OCI-LY7 (cell line): ENCODE data around the gene WNT3A. TPM values are rescaled to one million over a fixed set of nuclear protein-coding genes. Genes with fewer than 3 reads are reported as not detected.
A peak's percentile ranks its signal among the peaks of the same experiment; 100 is the strongest.

Experiments used
- BruUV-seq: library from RNA; stranded (reverse); fragments of 400-500 nt; replicated peaks from 2 replicates; lab custom pipeline; 2021; lab: Mats Ljungman, UMichigan
- CTCF ChIA-PET: fragments of 300-600 bp; sonication (Branson Sonifier 250); formaldehyde crosslinking; loops from one replicate; lab custom pipeline; 2022; ENCODE audit warnings: antibody characterized with exemption; ENCODE audit not compliant: unreplicated experiment; lab: Charles Lee
- POLR2A ChIA-PET: fragments of 300-600 bp; sonication (Branson Sonifier 250); formaldehyde crosslinking; loops from one replicate; lab custom pipeline; 2022; ENCODE audit warnings: antibody characterized with exemption; lab: Charles Lee
- DNase-seq: peaks from one replicate; pipeline ENCODE4 v3.0.0-alpha.2; 2015; ENCODE audit warnings: low spot score
- H2AFZ ChIP-seq: fragments of 200-600 bp; sonication (generic), shearing (Covaris generic); 2 replicates; pipeline ENCODE4 v1.6.1; 2014; ENCODE audit warnings: mild to moderate bottlenecking, antibody characterized with exemption, low read length, moderate library complexity
- H3K27ac ChIP-seq: fragments of 200-600 bp; sonication (generic); 2 replicates; pipeline ENCODE4 v1.5.1; 2014; ENCODE audit warnings: mixed run types, low read depth, mild to moderate bottlenecking, moderate library complexity, low read length, inconsistent platforms; ENCODE audit not compliant: poor library complexity, severe bottlenecking
- H3K36me3 ChIP-seq: fragments of 200-600 bp; sonication (generic); 2 replicates; pipeline ENCODE4 v1.6.1; 2014; ENCODE audit warnings: mild to moderate bottlenecking, antibody characterized with exemption, low read length, moderate library complexity, mixed read lengths; ENCODE audit not compliant: insufficient read depth
- H3K4me1 ChIP-seq: fragments of 200-600 bp; sonication (generic); 2 replicates; pipeline ENCODE4 v1.5.1; 2014; ENCODE audit warnings: mild to moderate bottlenecking, low read length; ENCODE audit not compliant: insufficient read depth, poor library complexity, severe bottlenecking
- H3K4me2 ChIP-seq: fragments of 200-600 bp; sonication (generic); 2 replicates; pipeline ENCODE4 v1.6.1; 2014; ENCODE audit warnings: mild to moderate bottlenecking, low read length
- H3K4me3 ChIP-seq: fragments of 200-600 bp; sonication (generic); 2 replicates; pipeline ENCODE4 v1.5.1; 2014; ENCODE audit warnings: mild to moderate bottlenecking, low read depth, low read length; ENCODE audit not compliant: poor library complexity, severe bottlenecking
- H3K79me2 ChIP-seq: fragments of 200-600 bp; sonication (generic); 2 replicates; pipeline ENCODE4 v1.6.1; 2016; ENCODE audit warnings: low read depth, mild to moderate bottlenecking, low read length, moderate library complexity, mixed read lengths; ENCODE audit not compliant: insufficient read depth
- H3K9me2 ChIP-seq: fragments of 200-600 bp; sonication (generic); 2 replicates; pipeline ENCODE4 v1.6.1; 2016; ENCODE audit warnings: mild to moderate bottlenecking, low read length, mixed read lengths; ENCODE audit not compliant: insufficient read depth
- H3K9me3 ChIP-seq: fragments of 200-600 bp; sonication (generic); 2 replicates; pipeline ENCODE4 v1.6.1; 2014; ENCODE audit warnings: mild to moderate bottlenecking, mixed run types, low read length, mixed read lengths
- H4K20me1 ChIP-seq: fragments of 200-600 bp; sonication (generic); 2 replicates; pipeline ENCODE4 v1.6.1; 2014; ENCODE audit warnings: mild to moderate bottlenecking, antibody characterized with exemption, low read length, moderate library complexity, mixed read lengths; ENCODE audit not compliant: insufficient read depth
- EZH2phosphoT487 ChIP-seq: fragments of 200-600 bp; sonication (generic); IDR thresholded peaks from 2 replicates; pipeline ENCODE4 v1.6.1; 2018; ENCODE audit warnings: low read depth, borderline replicate concordance, mild to moderate bottlenecking, mixed run types, antibody characterized with exemption, low read length, moderate library complexity, mixed read lengths
- intact Hi-C: fragments of 100-400 bp; cut with micrococcal nuclease; formaldehyde crosslinking; loops from one replicate; pipeline ENCODE4 v1.10.0; 2022; ENCODE audit not compliant: unreplicated experiment
- total RNA-seq, 2 experiments: library from RNA; depleted of rRNA in 1 of 2; stranded (reverse); fragments of >200 nt in 1 of 2; shearing (Covaris generic) in 1 of 2; gene quantifications; 2 replicates each; pipeline ENCODE4 v1.2.3, GENCODE V29; 2014 to 2022
- TF ChIP-seq, protein P1 (sequence below): fragments of 200-600 bp; sonication (generic); conservative IDR thresholded peaks from 2 replicates; pipeline ENCODE4 v1.5.1; 2014; ENCODE audit warnings: mild to moderate bottlenecking, antibody characterized with exemption, low read length, moderate library complexity, mixed read lengths

Gene WNT3A
- total RNA-seq, 2 experiments from 2014 or later = not detected

- Histone ChIP-seq H3K9me2 (no peaks in the 10 kb centered on the region), H3K4me3 (no peak overlapping the region), H2AFZ (peak overlapping the region; percentile 34; the same call in 1 of the 2 replicates), H3K36me3 (no peaks in the 10 kb centered on the region), H3K79me2 (no peaks in the 10 kb centered on the region), H3K9me3 (no peaks in the 10 kb centered on the region), H3K4me2 (peak overlapping the region; percentile 38), H4K20me1 (no peaks in the 10 kb centered on the region), H3K4me1 (peaks cover 13% of the 10 kb centered on the region), H3K27ac (no peak overlapping the region)
- no TSS peak for BruUV-seq
- ChIA-PET CTCF (interaction anchor here (0.7 kb wide), 1 partner anchor 253 kb away, joined by 6 read pairs; no protein-coding TSS in a partner anchor), POLR2A (interaction anchor here (0.6 kb wide), 1 partner anchor 258 kb away, joined by 4 read pairs; no protein-coding TSS in a partner anchor)
- intact Hi-C loops = no loop called here
- DNase-seq = no peak
- TF ChIP-seq EZH2phosphoT487 = no peak
- TF ChIP-seq, protein P1, sequence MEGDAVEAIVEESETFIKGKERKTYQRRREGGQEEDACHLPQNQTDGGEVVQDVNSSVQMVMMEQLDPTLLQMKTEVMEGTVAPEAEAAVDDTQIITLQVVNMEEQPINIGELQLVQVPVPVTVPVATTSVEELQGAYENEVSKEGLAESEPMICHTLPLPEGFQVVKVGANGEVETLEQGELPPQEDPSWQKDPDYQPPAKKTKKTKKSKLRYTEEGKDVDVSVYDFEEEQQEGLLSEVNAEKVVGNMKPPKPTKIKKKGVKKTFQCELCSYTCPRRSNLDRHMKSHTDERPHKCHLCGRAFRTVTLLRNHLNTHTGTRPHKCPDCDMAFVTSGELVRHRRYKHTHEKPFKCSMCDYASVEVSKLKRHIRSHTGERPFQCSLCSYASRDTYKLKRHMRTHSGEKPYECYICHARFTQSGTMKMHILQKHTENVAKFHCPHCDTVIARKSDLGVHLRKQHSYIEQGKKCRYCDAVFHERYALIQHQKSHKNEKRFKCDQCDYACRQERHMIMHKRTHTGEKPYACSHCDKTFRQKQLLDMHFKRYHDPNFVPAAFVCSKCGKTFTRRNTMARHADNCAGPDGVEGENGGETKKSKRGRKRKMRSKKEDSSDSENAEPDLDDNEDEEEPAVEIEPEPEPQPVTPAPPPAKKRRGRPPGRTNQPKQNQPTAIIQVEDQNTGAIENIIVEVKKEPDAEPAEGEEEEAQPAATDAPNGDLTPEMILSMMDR = no peak
These were observed 1.8 kb upstream of the WNT3A start for GRCh38 chr1:228004856-228005462.

GRCh38 chr1:228005511-228006033, 1.2 kb upstream of the WNT3A start:
- ChIA-PET CTCF (no interaction called here), POLR2A (interaction anchor here (0.6 kb wide), 2 partner anchors 81 to 259 kb away, joined by 3 to 4 read pairs; no protein-coding TSS in a partner anchor)
- H3K4me1 ChIP-seq = peaks cover 19% of the 10 kb centered on the region
- no peaks in the 10 kb centered on the region for H3K9me2 ChIP-seq
- H3K36me3 ChIP-seq = no peaks in the 10 kb centered on the region
- H3K27ac ChIP-seq = no peak overlapping the region
- no peak overlapping the region for H3K4me2 ChIP-seq
- H3K79me2 ChIP-seq = no peaks in the 10 kb centered on the region
- TF ChIP-seq, protein P1 = no peak
- no peak for TF ChIP-seq EZH2phosphoT487
- no peaks in the 10 kb centered on the region for H3K9me3 ChIP-seq
- no peaks in the 10 kb centered on the region for H4K20me1 ChIP-seq
- intact Hi-C loops = no loop called here
- DNase-seq = no peak
- no peak overlapping the region for H2AFZ ChIP-seq
- no peak overlapping the region for H3K4me3 ChIP-seq
- no TSS peak for BruUV-seq
